H1 (cell line): ENCODE results near the gene IPO11. TPM values are rescaled to one million over a fixed set of nuclear protein-coding genes. Genes with fewer than 3 reads are reported as not detected.

ENCODE experiments used
- HDAC6 ChIP-seq: IDR thresholded peaks from one replicate; pipeline ENCODE4 v1.7.1; 2012; ENCODE audit warnings: low read depth, mild to moderate bottlenecking, inconsistent platforms, low read length, moderate library complexity
- polyA plus RNA-seq, 7 experiments: library from polyadenylated mRNA; depleted of rRNA in 3 of 7; stranded (reverse) in 5 of 7; unstranded in 2 of 7; fragments of >200 nt in 5 of 7; fragments of 200-250 nt in 2 of 7; gene quantifications; 1 replicate in 5 of 7; 2 replicates in 1 of 7; 4 replicates in 1 of 7; pipeline versions ENCODE4 v1.2.1 to v1.2.3, GENCODE V29; 2011 to 2013; ENCODE audit warnings: missing spikeins in 2 of 7, mixed read lengths in 2 of 7
- total RNA-seq: library from RNA; stranded (reverse); fragmentation: NEBNext Ultra II Directional; extraction: Animal tissue kit (Norgen Biotek cat#: 25700); gene quantifications from 2 replicates; pipeline ENCODE4 v1.2.1, GENCODE V29; 2021

Gene IPO11
- total and polyA plus RNA-seq, 2 of the 8 experiments (the other 6 are each of a cell fraction or from before 2014, with no cell fraction given): 23.6 to 64.4 TPM

DNA sequence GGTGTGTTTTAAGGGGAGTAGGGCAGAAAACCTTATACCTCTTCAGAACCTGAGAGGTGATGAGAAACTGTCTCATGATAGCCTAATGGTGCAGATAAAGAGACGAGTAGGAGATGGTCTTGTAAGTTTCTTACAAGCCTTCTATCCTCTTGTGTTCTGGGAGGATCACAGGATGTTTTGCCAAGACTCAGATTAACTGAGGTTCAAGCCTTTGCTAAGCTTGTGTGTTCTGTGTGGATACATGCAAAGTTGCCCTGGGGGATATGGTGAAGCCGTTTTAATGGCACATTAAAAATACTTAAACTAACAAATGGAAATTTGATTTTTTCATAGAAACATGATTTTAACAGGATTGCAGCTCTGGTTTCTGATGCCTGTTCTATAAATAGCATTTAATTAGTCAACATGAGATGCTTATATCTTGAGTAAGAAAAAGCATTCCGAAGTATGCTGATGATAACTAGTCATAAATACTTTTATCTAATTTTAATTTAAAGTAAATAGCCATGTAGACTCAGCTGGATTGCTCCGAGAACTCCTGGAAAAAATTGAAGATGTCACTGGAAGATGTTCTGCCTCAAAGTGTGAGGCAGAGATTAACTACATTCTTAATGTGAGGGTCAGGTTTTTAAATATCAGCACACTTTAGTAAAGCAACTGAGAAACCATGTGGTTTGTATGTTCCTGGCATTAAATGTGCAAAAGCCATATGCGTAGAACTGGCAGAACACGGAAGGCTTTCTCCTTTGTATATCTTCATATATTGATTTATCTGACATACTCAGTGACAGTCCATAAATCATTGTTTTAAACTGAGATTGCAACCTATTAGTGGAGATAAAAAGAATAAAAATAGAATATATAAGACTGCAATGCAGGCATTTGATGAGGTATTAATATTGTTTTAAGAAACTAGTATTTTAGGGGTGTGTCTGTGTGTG, 53.7 kb downstream of the IPO11 start (continued):
- TF ChIP-seq HDAC6: no peak
